Nephron progenitor cell (in vitro differentiated cells): Measurements from ENCODE around the gene PRR27.

Source experiments
- DNase-seq: peaks from one replicate; pipeline ENCODE4 v3.0.0; 2021
- H3K27ac Mint-ChIP-seq: 2 replicates; pipeline ENCODE4 v1.8.0; 2021; ENCODE audit warnings: mild to moderate bottlenecking, moderate library complexity, mixed read lengths
- H3K27me3 Mint-ChIP-seq: 2 replicates; pipeline ENCODE4 v1.8.0; 2021; ENCODE audit warnings: mild to moderate bottlenecking, low read depth, mixed read lengths; ENCODE audit not compliant: poor library complexity
- H3K36me3 Mint-ChIP-seq: 2 replicates; pipeline ENCODE4 v1.8.0; 2021; ENCODE audit warnings: low read depth, mixed read lengths
- H3K4me1 Mint-ChIP-seq: 2 replicates; pipeline ENCODE4 v1.8.0; 2021; ENCODE audit warnings: mixed read lengths
- H3K4me3 Mint-ChIP-seq: 2 replicates; pipeline ENCODE4 v1.8.0; 2021; ENCODE audit warnings: mild to moderate bottlenecking, moderate library complexity, mixed read lengths
- H3K9me3 Mint-ChIP-seq: 2 replicates; pipeline ENCODE4 v1.8.0; 2021; ENCODE audit warnings: mild to moderate bottlenecking, moderate library complexity, mixed read lengths
- TF ChIP-seq, protein P1 (sequence below): fragments of 200-600 bp; sonication (generic); IDR thresholded peaks from 2 replicates; pipeline ENCODE4 v1.5.0; 2021; ENCODE audit warnings: antibody characterized with exemption

Gene PRR27

DNA sequence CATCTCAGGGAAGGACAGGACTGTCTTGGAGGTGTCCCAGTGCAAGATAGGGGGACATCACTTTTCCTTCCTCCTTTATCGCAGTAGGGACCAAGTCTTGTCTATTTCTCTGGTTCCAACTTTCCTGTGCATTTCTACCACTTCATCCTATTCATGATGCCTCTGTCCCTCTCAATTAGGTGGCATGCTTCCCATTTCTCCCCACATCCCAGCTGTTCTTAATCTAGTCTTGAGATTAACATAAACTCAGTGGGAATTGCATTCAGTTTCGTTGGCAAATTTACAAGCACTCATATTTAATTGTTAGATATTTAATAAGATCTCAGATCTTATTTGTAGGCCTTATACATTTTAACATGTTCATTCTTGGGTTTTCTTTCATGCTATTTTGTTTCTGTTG, 25.8 kb downstream of the PRR27 start:
- TF ChIP-seq, protein P1, sequence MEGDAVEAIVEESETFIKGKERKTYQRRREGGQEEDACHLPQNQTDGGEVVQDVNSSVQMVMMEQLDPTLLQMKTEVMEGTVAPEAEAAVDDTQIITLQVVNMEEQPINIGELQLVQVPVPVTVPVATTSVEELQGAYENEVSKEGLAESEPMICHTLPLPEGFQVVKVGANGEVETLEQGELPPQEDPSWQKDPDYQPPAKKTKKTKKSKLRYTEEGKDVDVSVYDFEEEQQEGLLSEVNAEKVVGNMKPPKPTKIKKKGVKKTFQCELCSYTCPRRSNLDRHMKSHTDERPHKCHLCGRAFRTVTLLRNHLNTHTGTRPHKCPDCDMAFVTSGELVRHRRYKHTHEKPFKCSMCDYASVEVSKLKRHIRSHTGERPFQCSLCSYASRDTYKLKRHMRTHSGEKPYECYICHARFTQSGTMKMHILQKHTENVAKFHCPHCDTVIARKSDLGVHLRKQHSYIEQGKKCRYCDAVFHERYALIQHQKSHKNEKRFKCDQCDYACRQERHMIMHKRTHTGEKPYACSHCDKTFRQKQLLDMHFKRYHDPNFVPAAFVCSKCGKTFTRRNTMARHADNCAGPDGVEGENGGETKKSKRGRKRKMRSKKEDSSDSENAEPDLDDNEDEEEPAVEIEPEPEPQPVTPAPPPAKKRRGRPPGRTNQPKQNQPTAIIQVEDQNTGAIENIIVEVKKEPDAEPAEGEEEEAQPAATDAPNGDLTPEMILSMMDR, result no peak
- Mint-ChIP-seq H3K36me3 (no peaks in the 10 kb centered on the region), H3K4me1 (no peaks in the 10 kb centered on the region), H3K27me3 (peaks cover 4% of the 10 kb centered on the region), H3K4me3 (no peak overlapping the region), H3K27ac (no peak overlapping the region), H3K9me3 (no peaks in the 10 kb centered on the region)
- no peak for DNase-seq

DNA sequence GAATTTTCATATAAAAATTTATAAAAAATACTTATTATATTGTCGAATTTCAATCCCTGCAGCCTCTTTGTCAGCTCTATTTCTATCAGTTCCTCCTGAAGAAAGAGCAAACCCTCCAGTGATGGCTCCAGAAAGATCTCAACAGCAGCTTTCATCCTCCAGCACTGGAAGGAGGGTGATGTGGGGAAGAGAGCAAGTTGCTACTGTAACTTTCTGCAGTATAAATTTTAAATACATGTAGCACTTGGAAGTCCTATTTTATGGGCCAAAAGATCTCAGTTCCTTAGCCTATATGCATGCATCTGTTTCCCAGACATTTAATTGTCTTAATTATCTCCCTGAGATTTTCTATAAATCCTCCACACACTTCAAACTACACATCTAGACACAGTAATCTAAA, 27.8 kb downstream of the PRR27 start:
- H3K27ac Mint-ChIP-seq, result no peak overlapping the region
- no peaks in the 10 kb centered on the region for H3K9me3 Mint-ChIP-seq
- no peaks in the 10 kb centered on the region for H3K4me1 Mint-ChIP-seq

DNA sequence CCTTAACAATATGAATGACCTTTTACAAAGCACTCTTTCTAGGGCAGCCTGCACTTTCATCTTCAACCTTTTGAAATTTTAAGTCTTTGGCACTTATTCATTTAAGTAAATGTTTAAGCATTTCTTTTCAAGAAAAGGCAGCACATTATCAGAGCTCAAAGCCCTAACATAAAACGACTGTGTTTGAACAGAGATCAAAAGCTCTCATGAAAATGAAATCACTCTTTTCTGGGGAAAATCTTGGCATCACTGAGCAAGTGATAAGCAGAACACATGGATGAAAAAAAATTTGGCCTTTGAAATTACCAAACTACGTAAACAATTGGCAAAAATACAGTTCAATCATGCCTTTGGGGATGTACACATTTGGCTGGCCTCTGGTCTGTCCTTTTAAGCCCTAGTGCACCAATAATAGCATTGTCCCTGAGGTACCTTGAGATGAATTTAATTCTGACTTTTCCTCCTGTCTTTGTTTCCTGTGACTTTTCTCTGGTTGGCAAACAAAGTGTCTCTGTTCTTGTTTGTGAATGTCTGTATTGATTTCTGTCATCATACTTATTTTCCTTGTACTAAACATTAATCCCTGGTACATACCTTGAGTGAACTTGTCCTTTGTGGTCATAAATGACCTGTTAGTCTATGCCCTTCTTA, 28.6 kb downstream of the PRR27 start:
- H3K27me3 Mint-ChIP-seq, result peaks cover 4% of the 10 kb centered on the region
- no peak overlapping the region for H3K27ac Mint-ChIP-seq
- no peak overlapping the region for H3K4me3 Mint-ChIP-seq
- DNase-seq, result no peak
- H3K4me1 Mint-ChIP-seq, result no peaks in the 10 kb centered on the region
- TF ChIP-seq, protein P1, result no peak
- no peaks in the 10 kb centered on the region for H3K36me3 Mint-ChIP-seq
- no peaks in the 10 kb centered on the region for H3K9me3 Mint-ChIP-seq

More for the DNA sequence above, 27.8 kb downstream of the PRR27 start:
- Mint-ChIP-seq H3K4me3 (no peak overlapping the region), H3K27me3 (peaks cover 4% of the 10 kb centered on the region), H3K36me3 (no peaks in the 10 kb centered on the region)
- TF ChIP-seq, protein P1, result no peak
- DNase-seq, result no peak

DNA sequence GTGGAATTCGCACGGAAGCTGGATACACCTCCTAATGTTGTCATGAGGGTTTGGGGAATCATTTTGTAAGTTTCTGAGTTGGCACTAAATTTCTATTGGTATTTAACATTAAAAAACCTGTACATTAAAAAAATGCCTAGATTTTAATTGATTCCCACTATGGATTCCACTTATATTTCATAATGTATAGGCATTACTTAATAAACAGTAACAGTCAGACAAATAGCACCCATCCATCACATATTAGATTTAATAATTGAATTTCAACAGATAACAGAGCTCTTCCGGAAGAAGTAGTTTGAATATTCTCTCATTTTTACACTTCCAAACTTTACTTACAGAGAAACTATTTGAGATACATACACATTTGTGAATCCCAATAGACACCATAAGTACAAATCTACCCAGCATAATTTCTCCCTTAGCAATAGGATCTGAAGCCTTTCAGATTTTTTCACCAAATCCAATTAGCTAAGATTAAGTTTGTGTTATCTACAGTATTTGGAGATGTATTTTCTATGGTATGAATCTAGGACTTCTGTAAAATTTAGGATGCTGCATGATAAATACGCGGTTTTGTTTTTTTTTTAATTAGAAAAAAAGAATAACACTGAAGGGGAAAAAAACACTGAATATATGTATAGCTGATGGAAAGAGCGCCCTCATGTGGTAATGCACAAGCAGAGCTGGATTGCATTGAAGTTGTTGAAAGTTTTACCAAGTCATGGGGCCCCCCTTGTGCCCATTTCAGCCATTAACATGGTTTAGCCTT, 29.3 kb downstream of the PRR27 start:
- Mint-ChIP-seq H3K27ac (no peak overlapping the region), H3K27me3 (no peaks in the 10 kb centered on the region), H3K4me1 (no peaks in the 10 kb centered on the region), H3K9me3 (no peaks in the 10 kb centered on the region), H3K4me3 (no peak overlapping the region), H3K36me3 (no peaks in the 10 kb centered on the region)
- peak; percentile 50 for DNase-seq
- TF ChIP-seq, protein P1, result peak; percentile 86

DNA sequence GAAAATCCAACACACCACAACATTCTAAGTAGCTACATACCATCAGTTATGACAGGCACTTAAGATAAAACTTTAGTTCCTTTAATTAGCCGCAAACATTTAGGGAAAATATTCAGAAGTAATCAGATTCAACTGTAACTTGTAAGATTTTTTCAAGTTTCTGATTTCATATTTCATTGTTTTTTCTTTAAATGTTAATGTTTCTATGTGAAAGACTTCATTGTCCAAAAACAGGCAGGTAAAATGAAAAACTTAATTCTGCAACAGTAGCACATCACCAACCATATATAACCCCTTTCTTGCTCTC, 29.9 kb downstream of the PRR27 start:
- no peak overlapping the region for H3K27ac Mint-ChIP-seq
- H3K36me3 Mint-ChIP-seq, result no peaks in the 10 kb centered on the region

More for the DNA sequence above, 29.9 kb downstream of the PRR27 start:
- H3K9me3 Mint-ChIP-seq, result no peaks in the 10 kb centered on the region
- TF ChIP-seq, protein P1, result peak; percentile 33
- H3K27me3 Mint-ChIP-seq, result no peaks in the 10 kb centered on the region
- H3K4me3 Mint-ChIP-seq, result no peak overlapping the region
- DNase-seq, result no peak
- no peaks in the 10 kb centered on the region for H3K4me1 Mint-ChIP-seq
